Measurements from ENCODE around the gene NEDD4L.

DNA sequence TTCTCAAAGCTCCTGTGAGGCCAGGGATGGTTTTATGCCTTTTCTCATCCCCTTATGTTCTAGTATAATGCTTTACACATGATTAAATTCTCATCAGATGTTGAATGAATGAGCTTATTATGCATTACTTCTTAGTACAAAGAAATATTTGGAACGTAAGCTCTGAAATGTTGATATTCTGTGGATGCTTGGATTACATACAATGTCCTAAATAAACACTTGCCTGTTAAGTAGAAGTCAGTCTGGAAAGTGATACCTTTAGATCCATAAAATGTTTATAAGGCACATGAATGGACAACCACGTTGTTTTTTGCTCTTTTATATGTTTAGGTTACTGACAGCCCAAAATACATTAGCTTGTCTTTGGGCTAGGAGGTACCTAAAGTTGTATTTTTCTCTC lies 248.6 kb downstream of the NEDD4L start:
- TF ChIP-seq, protein P1, sequence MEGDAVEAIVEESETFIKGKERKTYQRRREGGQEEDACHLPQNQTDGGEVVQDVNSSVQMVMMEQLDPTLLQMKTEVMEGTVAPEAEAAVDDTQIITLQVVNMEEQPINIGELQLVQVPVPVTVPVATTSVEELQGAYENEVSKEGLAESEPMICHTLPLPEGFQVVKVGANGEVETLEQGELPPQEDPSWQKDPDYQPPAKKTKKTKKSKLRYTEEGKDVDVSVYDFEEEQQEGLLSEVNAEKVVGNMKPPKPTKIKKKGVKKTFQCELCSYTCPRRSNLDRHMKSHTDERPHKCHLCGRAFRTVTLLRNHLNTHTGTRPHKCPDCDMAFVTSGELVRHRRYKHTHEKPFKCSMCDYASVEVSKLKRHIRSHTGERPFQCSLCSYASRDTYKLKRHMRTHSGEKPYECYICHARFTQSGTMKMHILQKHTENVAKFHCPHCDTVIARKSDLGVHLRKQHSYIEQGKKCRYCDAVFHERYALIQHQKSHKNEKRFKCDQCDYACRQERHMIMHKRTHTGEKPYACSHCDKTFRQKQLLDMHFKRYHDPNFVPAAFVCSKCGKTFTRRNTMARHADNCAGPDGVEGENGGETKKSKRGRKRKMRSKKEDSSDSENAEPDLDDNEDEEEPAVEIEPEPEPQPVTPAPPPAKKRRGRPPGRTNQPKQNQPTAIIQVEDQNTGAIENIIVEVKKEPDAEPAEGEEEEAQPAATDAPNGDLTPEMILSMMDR (IDR thresholded peaks at IDR 0.05; ENCODE audit: insufficient read depth, low read length, poor library complexity, severe bottlenecking), result no peak
- no peak for TF ChIP-seq EZH2phosphoT487 (conservative IDR thresholded peaks at IDR 0.05; ENCODE audit: low read length)
